H1 (cell line): ENCODE results near the gene CSNK1G2. TPM values are rescaled to one million over a fixed set of nuclear protein-coding genes. Genes with fewer than 3 reads are reported as not detected.
A peak's percentile ranks its signal among the peaks of the same experiment; 100 is the strongest.

ENCODE experiments used
- CTCF ChIA-PET: fragments of 300-600 bp; sonication (Branson Sonifier 250); formaldehyde crosslinking; loops from one replicate; lab custom pipeline; 2021; ENCODE audit not compliant: partially characterized antibody; lab: Charles Lee
- POLR2A ChIA-PET: fragments of 300-600 bp; sonication (Branson Sonifier 250); formaldehyde crosslinking; loops from one replicate; lab custom pipeline; 2021; ENCODE audit warnings: inconsistent platforms; ENCODE audit not compliant: partially characterized antibody; lab: Charles Lee
- DNase-seq, 2 experiments: peaks; one replicate each; pipeline versions ENCODE4 v3.0.0 to v3.0.0-alpha.2; 2010 to 2022; ENCODE audit warnings: low spot score in 2 of 2, low read depth in 1 of 2, mixed read lengths in 1 of 2
- FAIRE-seq: peaks from 2 replicates; lab custom pipeline; 2011; peaks lifted over from hg19 to GRCh38; lab: Jason Lieb, UNC
- H2AFZ ChIP-seq: 2 replicates; pipeline ENCODE4 v1.8.1; 2012; ENCODE audit warnings: low read length, inconsistent platforms
- H2AK5ac ChIP-seq: 2 replicates; pipeline ENCODE4 v1.6.1; 2013; ENCODE audit warnings: low read depth, low read length
- H2BK120ac ChIP-seq: replicated peaks from 2 replicates; pipeline ENCODE3; 2013; ENCODE audit warnings: low read depth, low read length, inconsistent platforms
- H2BK12ac ChIP-seq: 2 replicates; pipeline ENCODE4 v1.6.1; 2013; ENCODE audit warnings: low read depth, low read length
- H2BK15ac ChIP-seq: 2 replicates; pipeline ENCODE4 v1.6.1; 2013; ENCODE audit warnings: low read length
- H2BK20ac ChIP-seq: 2 replicates; pipeline ENCODE4 v1.6.1; 2013; ENCODE audit warnings: low read length
- H2BK5ac ChIP-seq: 2 replicates; pipeline ENCODE4 v1.6.1; 2013; ENCODE audit warnings: low read depth, low read length
- H3K14ac ChIP-seq: 2 replicates; pipeline ENCODE4 v1.6.1; 2013; ENCODE audit warnings: inconsistent platforms; ENCODE audit not compliant: insufficient read length
- H3K18ac ChIP-seq: 2 replicates; pipeline ENCODE4 v1.6.1; 2013; ENCODE audit warnings: low read length; ENCODE audit errors: extremely low read depth
- H3K23ac ChIP-seq: 2 replicates; pipeline ENCODE4 v1.6.1; 2013; ENCODE audit warnings: inconsistent platforms; ENCODE audit not compliant: insufficient read length
- H3K23me2 ChIP-seq: 2 replicates; pipeline ENCODE4 v1.6.1; 2013; ENCODE audit warnings: low read depth, low read length
- H3K27ac ChIP-seq: 2 replicates; pipeline ENCODE4 v1.6.1; 2011; ENCODE audit warnings: low read depth, low read length, inconsistent platforms
- H3K27me3 ChIP-seq, 4 experiments: replicated peaks in 1 of 4; 1 replicate in 1 of 4; 2 replicates in 3 of 4; pipeline versions ENCODE4 v1.6.1 to v1.8.1; 2011 to 2013; ENCODE audit warnings: low read length in 3 of 4, mild to moderate bottlenecking in 3 of 4, inconsistent platforms in 2 of 4, mixed read lengths in 2 of 4, moderate library complexity in 1 of 4; ENCODE audit not compliant: control insufficient read depth in 3 of 4, insufficient read depth in 3 of 4; ENCODE audit errors: extremely low read depth in 1 of 4
- H3K36me3 ChIP-seq, 4 experiments: 2 replicates each; pipeline versions ENCODE4 v1.6.1 to v1.8.1; 2011 to 2013; ENCODE audit warnings: mild to moderate bottlenecking in 4 of 4, low read length in 3 of 4, moderate library complexity in 2 of 4, control low read depth in 1 of 4, inconsistent platforms in 1 of 4; ENCODE audit not compliant: insufficient read depth in 4 of 4, control insufficient read depth in 2 of 4
- H3K4ac ChIP-seq: replicated peaks from 2 replicates; pipeline ENCODE3; 2013; ENCODE audit warnings: low read length, low read depth, mixed read lengths, inconsistent platforms; ENCODE audit not compliant: insufficient read length
- H3K4me1 ChIP-seq, 4 experiments: replicated peaks in 1 of 4; 1 replicate in 1 of 4; 2 replicates in 3 of 4; pipeline versions ENCODE4 v1.6.1 to v1.8.1; 2011 to 2013; ENCODE audit warnings: low read length in 3 of 4, inconsistent platforms in 2 of 4, mixed read lengths in 1 of 4; ENCODE audit not compliant: insufficient read depth in 4 of 4, control insufficient read depth in 3 of 4
- H3K4me2 ChIP-seq, 2 experiments: 2 replicates each; pipeline versions ENCODE4 v1.6.1 to v1.8.1; 2011 to 2013; ENCODE audit warnings: low read depth in 2 of 2, low read length in 2 of 2, control low read depth in 1 of 2, inconsistent platforms in 1 of 2, mild to moderate bottlenecking in 1 of 2; ENCODE audit not compliant: insufficient read depth in 1 of 2
- H3K4me3 ChIP-seq, 4 experiments: fragments of 200-600, 300-600 bp in 1 of 4; sonication (generic), shearing (Covaris generic), sonication (Bioruptor Twin) in 1 of 4; 2 replicates each; pipeline versions ENCODE4 v1.5.1 to v1.8.1; 2011 to 2016; ENCODE audit warnings: low read length in 4 of 4, low read depth in 3 of 4, control low read depth in 2 of 4, inconsistent platforms in 2 of 4, mild to moderate bottlenecking in 2 of 4, mixed read lengths in 1 of 4, moderate library complexity in 1 of 4; ENCODE audit not compliant: insufficient read depth in 2 of 4; ENCODE audit errors: extremely low read depth in 1 of 4
- H3K56ac ChIP-seq: replicated peaks from 2 replicates; pipeline ENCODE3; 2013; ENCODE audit warnings: low read depth, mild to moderate bottlenecking, mixed read lengths, low read length, inconsistent platforms; ENCODE audit not compliant: insufficient read length
- H3K79me1 ChIP-seq: 2 replicates; pipeline ENCODE4 v1.6.1; 2013; ENCODE audit warnings: low read depth, low read length, control low read depth
- H3K79me2 ChIP-seq, 2 experiments: 2 replicates each; pipeline versions ENCODE4 v1.6.1 to v1.8.1; 2012 to 2013; ENCODE audit warnings: low read length in 2 of 2, mild to moderate bottlenecking in 2 of 2, inconsistent platforms in 1 of 2; ENCODE audit not compliant: insufficient read depth in 2 of 2, control insufficient read depth in 1 of 2
- H3K9ac ChIP-seq, 4 experiments: replicated peaks in 1 of 4; 1 replicate in 1 of 4; 2 replicates in 3 of 4; pipeline versions ENCODE4 v1.6.1 to v1.8.1; 2011 to 2013; ENCODE audit warnings: low read depth in 3 of 4, low read length in 3 of 4, control low read depth in 2 of 4, mild to moderate bottlenecking in 2 of 4, moderate library complexity in 2 of 4, inconsistent platforms in 1 of 4; ENCODE audit errors: extremely low read depth in 1 of 4
- H3K9me3 ChIP-seq, 2 experiments: 2 replicates each; pipeline versions ENCODE4 v1.6.1 to v1.8.1; 2012 to 2013; ENCODE audit warnings: mild to moderate bottlenecking in 2 of 2, moderate library complexity in 2 of 2, control low read depth in 1 of 2, inconsistent platforms in 1 of 2, low read depth in 1 of 2, low read length in 1 of 2, mixed read lengths in 1 of 2; ENCODE audit not compliant: insufficient read depth in 2 of 2
- H4K20me1 ChIP-seq, 2 experiments: replicated peaks in 1 of 2; 2 replicates each; pipeline versions ENCODE3 to v1.8.1; 2011 to 2013; ENCODE audit warnings: inconsistent platforms in 2 of 2, low read length in 2 of 2, mild to moderate bottlenecking in 1 of 2; ENCODE audit not compliant: insufficient read depth in 2 of 2, control insufficient read depth in 1 of 2
- H4K5ac ChIP-seq: 2 replicates; pipeline ENCODE4 v1.6.1; 2013; ENCODE audit warnings: low read length, low read depth, mixed read lengths, inconsistent platforms; ENCODE audit not compliant: insufficient read length
- H4K8ac ChIP-seq: 2 replicates; pipeline ENCODE4 v1.8.0; 2013; ENCODE audit warnings: mild to moderate bottlenecking, moderate library complexity, low read length, inconsistent platforms; ENCODE audit not compliant: insufficient read depth; ENCODE audit errors: extremely low read depth
- H4K91ac ChIP-seq: replicated peaks from 2 replicates; pipeline ENCODE3; 2013; ENCODE audit warnings: low read length, mixed read lengths, inconsistent platforms; ENCODE audit not compliant: insufficient read length
- CBX8 ChIP-seq: fragments of 300-800, 300-1000 bp; sonication (generic); IDR thresholded peaks from 2 replicates; pipeline ENCODE4 v1.7.1; 2016; ENCODE audit warnings: low read depth, low read length, borderline replicate concordance
- FOSL1 ChIP-seq: IDR thresholded peaks from 2 replicates; pipeline ENCODE4 v1.6.1; 2011; ENCODE audit warnings: mild to moderate bottlenecking, low read depth, low read length, moderate library complexity; ENCODE audit not compliant: insufficient read depth
- HDAC6 ChIP-seq: IDR thresholded peaks from one replicate; pipeline ENCODE4 v1.7.1; 2012; ENCODE audit warnings: low read depth, mild to moderate bottlenecking, inconsistent platforms, low read length, moderate library complexity
- MAFK ChIP-seq: IDR thresholded peaks from 2 replicates; pipeline ENCODE4 v1.6.1; 2012; ENCODE audit warnings: low read depth, mild to moderate bottlenecking, improper control_type of control experiment, low read length
- NANOG ChIP-seq: IDR thresholded peaks from 2 replicates; pipeline ENCODE4 v1.6.1; 2011; ENCODE audit warnings: low read length, low read depth, mild to moderate bottlenecking, inconsistent platforms; ENCODE audit not compliant: insufficient read depth, poor library complexity, severe bottlenecking
- POLR2AphosphoS5 ChIP-seq: IDR thresholded peaks from 2 replicates; pipeline ENCODE4 v1.6.1; 2011; ENCODE audit warnings: low read depth, low read length
- SAP30 ChIP-seq: fragments of 300-600 bp; sonication (generic); IDR thresholded peaks from 2 replicates; pipeline ENCODE4 v1.7.1; 2012; ENCODE audit warnings: low read length, moderate library complexity, mild to moderate bottlenecking, inconsistent platforms; ENCODE audit not compliant: insufficient read depth, insufficient replicate concordance
- SIX5 ChIP-seq: IDR thresholded peaks from 2 replicates; pipeline ENCODE4 v1.6.1; 2011; ENCODE audit warnings: mild to moderate bottlenecking, low read depth, low read length
- SP2 ChIP-seq: IDR thresholded peaks from 2 replicates; pipeline ENCODE4 v1.6.1; 2012; ENCODE audit warnings: mild to moderate bottlenecking, low read length, inconsistent platforms
- SRF ChIP-seq: IDR thresholded peaks from 2 replicates; pipeline ENCODE4 v1.6.1; 2011; ENCODE audit warnings: mild to moderate bottlenecking, low read depth, low read length, moderate library complexity
- TAF1 ChIP-seq: IDR thresholded peaks from 2 replicates; pipeline ENCODE4 v1.6.1; 2011; ENCODE audit warnings: mild to moderate bottlenecking, low read depth, low read length
- YY1 ChIP-seq: IDR thresholded peaks from 2 replicates; pipeline ENCODE4 v1.6.1; 2011; ENCODE audit warnings: low read depth, mild to moderate bottlenecking, low read length
- WGBS, 2 experiments: shearing (Covaris generic) in 1 of 2; methylation state at CpG; one replicate each; pipeline versions ENCODE4 v1.1.6 to v1.1.7; 2013 to 2015; ENCODE audit warnings: low lambda C conversion rate in 2 of 2, mixed read lengths in 2 of 2, inconsistent platforms in 1 of 2, low coverage in 1 of 2, missing lambda C conversion rate in 1 of 2; ENCODE audit not compliant: insufficient replicate concordance in 2 of 2, insufficient coverage in 1 of 2, insufficient read length in 1 of 2; ENCODE audit errors: extremely low coverage in 1 of 2, missing lambda C conversion rate in 1 of 2; 5-methylcytosine and 5-hydroxymethylcytosine counted together
- polyA plus RNA-seq, 7 experiments: library from polyadenylated mRNA; depleted of rRNA in 3 of 7; stranded (reverse) in 5 of 7; unstranded in 2 of 7; fragments of >200 nt in 5 of 7; fragments of 200-250 nt in 2 of 7; gene quantifications; 1 replicate in 5 of 7; 2 replicates in 1 of 7; 4 replicates in 1 of 7; pipeline versions ENCODE4 v1.2.1 to v1.2.3, GENCODE V29; 2011 to 2013; ENCODE audit warnings: missing spikeins in 2 of 7, mixed read lengths in 2 of 7
- total RNA-seq: library from RNA; stranded (reverse); fragmentation: NEBNext Ultra II Directional; extraction: Animal tissue kit (Norgen Biotek cat#: 25700); gene quantifications from 2 replicates; pipeline ENCODE4 v1.2.1, GENCODE V29; 2021
- TF ChIP-seq, protein P1 (sequence below): IDR thresholded peaks from 2 replicates; pipeline ENCODE4 v1.6.1; 2012; ENCODE audit warnings: low read length, inconsistent platforms

Gene CSNK1G2
- total and polyA plus RNA-seq, 2 of the 8 experiments (the other 6 are each of a cell fraction or from before 2014, with no cell fraction given) = 99.5 to 130 TPM

DNA sequence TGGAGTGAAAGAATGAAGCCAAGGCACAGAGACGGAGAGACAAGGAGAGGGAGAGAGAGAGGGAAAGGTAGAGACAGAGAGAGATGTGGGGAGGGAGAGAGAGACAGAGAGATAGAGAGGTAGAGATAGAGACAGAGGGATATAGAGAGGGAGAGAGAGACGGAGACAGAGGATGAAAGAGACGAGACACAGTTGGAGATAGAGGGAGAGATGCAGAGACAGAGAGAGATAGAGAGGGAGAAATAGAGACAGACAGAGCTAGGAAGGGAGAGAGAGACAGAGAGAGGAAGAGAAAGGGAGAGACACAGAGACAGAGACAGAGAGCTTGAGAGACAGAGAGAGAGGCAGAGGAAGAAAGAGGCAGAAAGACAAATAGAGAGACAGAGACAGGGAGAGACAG, 4.5 kb upstream of the CSNK1G2 start:
- no peak overlapping the region for H2BK5ac ChIP-seq
- no peak overlapping the region for H3K4me2 ChIP-seq
- peaks cover 3 to 8% of the 10 kb centered on the region in 2 experiments; a peak in 2 of 4 replicates for H3K9me3 ChIP-seq
- no peak overlapping the region for H3K27ac ChIP-seq
- no peak overlapping the region for H3K9ac ChIP-seq
- no peak overlapping the region for H3K18ac ChIP-seq
- H2BK15ac ChIP-seq = no peak overlapping the region
- H3K4me1 ChIP-seq = peaks cover 0 to 8% (median 3%) of the 10 kb centered on the region in 4 experiments; a peak in 5 of 7 replicates
- no peak for FAIRE-seq
- H3K36me3 ChIP-seq = no peaks in the 10 kb centered on the region
- CTCF ChIA-PET = interaction anchor here (0.9 to 2.6 kb wide), 7 partner anchors 8 to 162 kb away, joined by 3 to 17 read pairs (median 3); no protein-coding TSS in a partner anchor
- POLR2A ChIA-PET = interaction anchor here (0.6 to 2.3 kb wide), 6 partner anchors 10 to 46 kb away, joined by 3 to 13 read pairs (median 3); partner anchors contain the start of genes ADAT3 and SCAMP4
- H3K79me1 ChIP-seq = no peaks in the 10 kb centered on the region
- H3K23ac ChIP-seq = no peak overlapping the region
- H3K4me3 ChIP-seq = no peak overlapping the region
- no peak overlapping the region for H2AFZ ChIP-seq
- H4K8ac ChIP-seq = no peak overlapping the region
- H3K56ac ChIP-seq = peak overlapping the region; percentile 54
- H4K20me1 ChIP-seq = no peaks in the 10 kb centered on the region
- no peak overlapping the region for H2BK20ac ChIP-seq
- peaks cover 4% of the 10 kb centered on the region; the same call in 1 of the 2 replicates for H3K23me2 ChIP-seq
- H3K14ac ChIP-seq = no peak overlapping the region
- no peak overlapping the region for H2BK12ac ChIP-seq
- H3K4ac ChIP-seq = no peak overlapping the region
- H4K5ac ChIP-seq = no peak overlapping the region
- no peaks in the 10 kb centered on the region for H3K27me3 ChIP-seq
- no peak overlapping the region for H4K91ac ChIP-seq
- 92% methylated on average over 3 of the region's 3 CpGs; no CpG with 5 or more reads in 1 of the 2 experiments for WGBS, 2 experiments
- H2AK5ac ChIP-seq = no peak overlapping the region
- no peaks in the 10 kb centered on the region; a peak in 1 of 4 replicates for H3K79me2 ChIP-seq
- H2BK120ac ChIP-seq = no peak overlapping the region
- DNase-seq = no peak
- TF ChIP-seq YY1 = no peak
- TF ChIP-seq TAF1 = no peak
- TF ChIP-seq CBX8 = no peak
- TF ChIP-seq POLR2AphosphoS5 = no peak
- TF ChIP-seq SAP30 = no peak
- no peak for TF ChIP-seq NANOG
- no peak for TF ChIP-seq FOSL1
- TF ChIP-seq MAFK = no peak
- TF ChIP-seq SP2 = no peak
- no peak for TF ChIP-seq SIX5
- TF ChIP-seq SRF = no peak
- TF ChIP-seq, protein P1, sequence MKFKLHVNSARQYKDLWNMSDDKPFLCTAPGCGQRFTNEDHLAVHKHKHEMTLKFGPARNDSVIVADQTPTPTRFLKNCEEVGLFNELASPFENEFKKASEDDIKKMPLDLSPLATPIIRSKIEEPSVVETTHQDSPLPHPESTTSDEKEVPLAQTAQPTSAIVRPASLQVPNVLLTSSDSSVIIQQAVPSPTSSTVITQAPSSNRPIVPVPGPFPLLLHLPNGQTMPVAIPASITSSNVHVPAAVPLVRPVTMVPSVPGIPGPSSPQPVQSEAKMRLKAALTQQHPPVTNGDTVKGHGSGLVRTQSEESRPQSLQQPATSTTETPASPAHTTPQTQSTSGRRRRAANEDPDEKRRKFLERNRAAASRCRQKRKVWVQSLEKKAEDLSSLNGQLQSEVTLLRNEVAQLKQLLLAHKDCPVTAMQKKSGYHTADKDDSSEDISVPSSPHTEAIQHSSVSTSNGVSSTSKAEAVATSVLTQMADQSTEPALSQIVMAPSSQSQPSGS = no peak
- no peak for TF ChIP-seq HDAC6
